Parathyroid adenoma (tissue), 2 donors: Measurements from ENCODE around the gene MYO1D.

ENCODE experiments used
- H2AFZ ChIP-seq: fragments of 300-600 bp; sonication (generic); one replicate; pipeline ENCODE4 v1.7.0; 2017; ENCODE audit warnings: antibody characterized with exemption, mild to moderate bottlenecking
- H3K27ac ChIP-seq: fragments of 300-600 bp; sonication (generic); one replicate; pipeline ENCODE4 v1.7.0; 2017
- H3K27me3 ChIP-seq: fragments of 300-600 bp; sonication (generic); one replicate; pipeline ENCODE4 v1.7.0; 2017; ENCODE audit warnings: low read length; ENCODE audit not compliant: control insufficient read depth, insufficient read depth
- H3K36me3 ChIP-seq: fragments of 300-600 bp; sonication (generic); one replicate; pipeline ENCODE4 v1.7.0; 2017; ENCODE audit warnings: low read length; ENCODE audit not compliant: control insufficient read depth, insufficient read depth
- H3K4me1 ChIP-seq: fragments of 300-600 bp; sonication (generic); one replicate; pipeline ENCODE4 v1.7.0; 2017; ENCODE audit warnings: control low read depth
- H3K4me2 ChIP-seq: fragments of 300-600 bp; sonication (generic); one replicate; pipeline ENCODE4 v1.7.0; 2017; ENCODE audit warnings: low read length
- H3K4me3 ChIP-seq: fragments of 300-600 bp; sonication (generic); one replicate; pipeline ENCODE4 v1.7.0; 2017; ENCODE audit warnings: low read depth, low read length
- H3K79me2 ChIP-seq: fragments of 300-600 bp; sonication (generic); one replicate; pipeline ENCODE4 v1.7.0; 2017; ENCODE audit warnings: control low read depth
- H3K9ac ChIP-seq: fragments of 300-600 bp; sonication (generic); one replicate; pipeline ENCODE4 v1.7.0; 2017; ENCODE audit warnings: mild to moderate bottlenecking
- H3K9me3 ChIP-seq: fragments of 300-600 bp; sonication (generic); one replicate; pipeline ENCODE4 v1.7.0; 2017; ENCODE audit warnings: low read length; ENCODE audit not compliant: control insufficient read depth
- TF ChIP-seq, protein P1 (sequence below): fragments of 300-600 bp; sonication (generic); IDR thresholded peaks from one replicate; pipeline ENCODE4 v1.7.0; 2017; ENCODE audit warnings: antibody characterized with exemption, mild to moderate bottlenecking
- donor health status: primary hyperparathyroidism.

Gene MYO1D

DNA sequence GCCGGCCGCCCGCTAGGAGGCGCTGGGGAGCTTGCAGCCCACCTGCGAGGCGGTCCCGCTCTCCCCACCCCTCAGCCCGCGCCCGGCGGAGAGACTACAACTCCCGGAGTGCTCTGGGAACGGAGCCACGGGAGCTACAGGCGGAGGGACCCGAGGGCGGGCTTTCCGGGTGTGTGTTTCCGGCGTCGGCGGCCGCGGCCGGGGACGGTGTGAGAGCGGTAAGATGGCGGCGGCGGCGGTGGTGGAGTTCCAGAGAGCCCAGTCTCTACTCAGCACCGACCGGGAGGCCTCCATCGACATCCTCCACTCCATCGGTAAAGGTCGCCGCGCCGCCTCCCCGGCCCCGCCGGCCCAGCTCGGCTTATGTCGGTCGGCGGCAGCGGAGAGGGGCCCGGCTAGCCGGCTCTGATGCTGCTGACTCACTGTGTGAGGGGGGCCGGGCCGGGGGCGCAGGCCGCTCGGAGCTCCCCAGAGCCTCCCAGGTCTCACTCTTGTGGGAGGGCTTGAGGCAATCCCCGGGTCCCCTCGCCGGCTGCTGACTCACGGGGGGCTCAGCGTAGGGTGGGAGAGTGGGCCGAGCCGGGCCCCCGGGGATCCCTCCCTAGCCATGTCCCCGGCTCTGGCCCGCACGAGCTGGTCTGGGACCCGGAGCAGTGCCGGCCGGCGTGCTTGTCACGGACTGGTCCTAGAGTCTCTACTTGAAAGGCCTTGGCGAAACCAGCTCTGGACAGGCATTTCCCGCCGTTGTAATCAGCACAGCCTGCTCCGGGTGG is 432.4 kb downstream of the MYO1D start, which contains the start of gene PSMD11:
Gene PSMD11 (plus strand): TSS at position 210 of the 773 bp plus-strand sequence. CDS start 14 bp downstream, at position 224.
- peak within 1 kb of the TSS; percentile 93 for H2AFZ ChIP-seq
- peak within 1 kb of the TSS; percentile 89 for H3K4me2 ChIP-seq
- no peaks in the 10 kb centered on the region for H3K27me3 ChIP-seq
- no peaks in the 10 kb centered on the region for H3K36me3 ChIP-seq
- no peaks in the 10 kb centered on the region for H3K9me3 ChIP-seq
- peak within 1 kb of the TSS; percentile 81 for H3K4me3 ChIP-seq
- H3K79me2 ChIP-seq, result peaks cover 23% of the 10 kb centered on the region
- peak within 1 kb of the TSS; percentile 80 for H3K9ac ChIP-seq
- TF ChIP-seq, protein P1, sequence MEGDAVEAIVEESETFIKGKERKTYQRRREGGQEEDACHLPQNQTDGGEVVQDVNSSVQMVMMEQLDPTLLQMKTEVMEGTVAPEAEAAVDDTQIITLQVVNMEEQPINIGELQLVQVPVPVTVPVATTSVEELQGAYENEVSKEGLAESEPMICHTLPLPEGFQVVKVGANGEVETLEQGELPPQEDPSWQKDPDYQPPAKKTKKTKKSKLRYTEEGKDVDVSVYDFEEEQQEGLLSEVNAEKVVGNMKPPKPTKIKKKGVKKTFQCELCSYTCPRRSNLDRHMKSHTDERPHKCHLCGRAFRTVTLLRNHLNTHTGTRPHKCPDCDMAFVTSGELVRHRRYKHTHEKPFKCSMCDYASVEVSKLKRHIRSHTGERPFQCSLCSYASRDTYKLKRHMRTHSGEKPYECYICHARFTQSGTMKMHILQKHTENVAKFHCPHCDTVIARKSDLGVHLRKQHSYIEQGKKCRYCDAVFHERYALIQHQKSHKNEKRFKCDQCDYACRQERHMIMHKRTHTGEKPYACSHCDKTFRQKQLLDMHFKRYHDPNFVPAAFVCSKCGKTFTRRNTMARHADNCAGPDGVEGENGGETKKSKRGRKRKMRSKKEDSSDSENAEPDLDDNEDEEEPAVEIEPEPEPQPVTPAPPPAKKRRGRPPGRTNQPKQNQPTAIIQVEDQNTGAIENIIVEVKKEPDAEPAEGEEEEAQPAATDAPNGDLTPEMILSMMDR, result peak; percentile 97
- H3K27ac ChIP-seq, result peak within 1 kb of the TSS; percentile 63
- peaks cover 13% of the 10 kb centered on the region for H3K4me1 ChIP-seq

DNA sequence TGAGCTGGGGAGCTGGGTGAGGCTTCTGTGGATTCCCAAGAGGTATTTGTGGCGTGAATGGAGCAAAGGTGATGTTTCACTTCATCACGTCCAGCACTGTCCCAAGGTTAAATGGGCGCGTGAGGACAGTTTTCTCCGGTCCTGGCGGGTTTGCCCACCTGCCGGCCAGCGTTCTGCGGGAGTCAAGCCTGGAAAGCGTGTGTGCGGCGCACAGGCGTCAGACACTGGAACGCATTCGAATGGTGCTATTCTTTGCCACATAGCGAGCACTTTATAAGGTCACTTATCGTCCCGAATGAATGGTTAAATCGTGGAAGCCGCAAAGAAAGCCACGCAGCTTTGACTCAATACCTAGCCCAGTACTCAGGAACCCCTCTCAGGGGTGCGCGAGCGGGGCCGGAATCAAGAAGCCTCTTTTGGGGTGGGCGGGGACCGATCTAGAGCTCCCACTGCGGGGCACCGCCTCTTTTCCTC is 433.1 kb downstream of the MYO1D start:
- Histone ChIP-seq H3K79me2 (peaks cover 20% of the 10 kb centered on the region), H3K27me3 (no peaks in the 10 kb centered on the region), H3K4me1 (peaks cover 13% of the 10 kb centered on the region), H3K27ac (no peak overlapping the region), H2AFZ (peak overlapping the region; percentile 93), H3K36me3 (no peaks in the 10 kb centered on the region), H3K4me3 (peak overlapping the region; percentile 81), H3K9me3 (no peaks in the 10 kb centered on the region), H3K4me2 (peak overlapping the region; percentile 60), H3K9ac (no peak overlapping the region)
- TF ChIP-seq, protein P1, result no peak
